DLD1 (cell line): Measurements from ENCODE around the gene PLEKHG1.

Experiments used
- in situ Hi-C: cut with HindIII; loops from 2 replicates; pipeline ENCODE4 v1.10.0; 2017; ENCODE audit warnings: low sequenced_read_pairs

PLEKHG1 gene

GRCh38 chr6:150599199-150600009 lies at the start of gene PLEKHG1:
TSS of gene PLEKHG1 (plus strand) at chr6:150599885. CDS start at chr6:150733682, 133,797 bp downstream.
- in situ Hi-C loops = no loop called here

- in situ Hi-C loops = no loop called here
Observed at GRCh38 chr6:150550244-150550643, 49.4 kb upstream of the PLEKHG1 start.

- in situ Hi-C loops = no loop called here
Observed at GRCh38 chr6:150557043-150557599, 42.6 kb upstream of the PLEKHG1 start.

- in situ Hi-C loops = no loop called here
Observed at GRCh38 chr6:150560004-150560883, 39.4 kb upstream of the PLEKHG1 start.

GRCh38 chr6:150560884-150561219 lies 38.8 kb upstream of the PLEKHG1 start:
- in situ Hi-C loops = no loop called here

GRCh38 chr6:150565945-150566344 lies 33.7 kb upstream of the PLEKHG1 start:
- in situ Hi-C loops = no loop called here

GRCh38 chr6:150566486-150566885 lies 33.2 kb upstream of the PLEKHG1 start:
- in situ Hi-C loops = no loop called here

GRCh38 chr6:150567380-150567779 lies 32.3 kb upstream of the PLEKHG1 start:
- in situ Hi-C loops = no loop called here

- in situ Hi-C loops = no loop called here
Observed at GRCh38 chr6:150567823-150568383, 31.8 kb upstream of the PLEKHG1 start.

GRCh38 chr6:150568560-150568959 lies 31.1 kb upstream of the PLEKHG1 start:
- in situ Hi-C loops = no loop called here

GRCh38 chr6:150569161-150569560 lies 30.5 kb upstream of the PLEKHG1 start:
- in situ Hi-C loops = no loop called here

GRCh38 chr6:150573041-150573681 lies 26.5 kb upstream of the PLEKHG1 start:
- in situ Hi-C loops = no loop called here

GRCh38 chr6:150575836-150576235 lies 23.8 kb upstream of the PLEKHG1 start:
- in situ Hi-C loops = no loop called here

GRCh38 chr6:150576651-150577226 lies 22.9 kb upstream of the PLEKHG1 start:
- in situ Hi-C loops = no loop called here

- in situ Hi-C loops = no loop called here
Observed at GRCh38 chr6:150579611-150580010, 20.1 kb upstream of the PLEKHG1 start.

GRCh38 chr6:150580489-150580888 lies 19.2 kb upstream of the PLEKHG1 start:
- in situ Hi-C loops = no loop called here

- in situ Hi-C loops = no loop called here
Observed at GRCh38 chr6:150584065-150584464, 15.6 kb upstream of the PLEKHG1 start.

GRCh38 chr6:150584596-150584995 lies 15.1 kb upstream of the PLEKHG1 start:
- in situ Hi-C loops = no loop called here

- in situ Hi-C loops = no loop called here
Observed at GRCh38 chr6:150586850-150587359, 12.8 kb upstream of the PLEKHG1 start.

GRCh38 chr6:150587637-150588036 lies 12.0 kb upstream of the PLEKHG1 start:
- in situ Hi-C loops = no loop called here
